Cardiac septum (tissue), 1 donor: ENCODE results near the gene CHADL. TPM values are rescaled to one million over a fixed set of nuclear protein-coding genes. Genes with fewer than 3 reads are reported as not detected.
"Not testable (repeated sequence)": the region's sequence is repeated elsewhere in the genome, so short reads cannot be mapped to it uniquely, and the experiment has no call there.

ENCODE experiments used
- DNase-seq: peaks from one replicate; pipeline ENCODE4 v3.0.0-alpha.2; 2020; ENCODE audit warnings: low spot score
- intact Hi-C: fragments of 100-400 bp; cut with DNase I; formaldehyde crosslinking; loops from one replicate; pipeline ENCODE4 v1.14.0; 2022
- microRNA-seq: library from miRNA; unstranded; fragments of <30 nt; microRNA quantifications from one replicate; pipeline ENCODE4 v1.2.0, GENCODE V29; 2020
- total RNA-seq: library from RNA; stranded (reverse); fragmentation: NEBNext Ultra II Directional; extraction: Animal tissue kit (Norgen Biotek cat#: 25700); gene quantifications from one replicate; pipeline ENCODE4 v1.2.1, GENCODE V29; 2021
- donor health status: DM: no; HTN: no; CAD: no.

The CHADL gene
- total RNA-seq, 1 donor from 2014 or later = 2.9 TPM

DNA sequence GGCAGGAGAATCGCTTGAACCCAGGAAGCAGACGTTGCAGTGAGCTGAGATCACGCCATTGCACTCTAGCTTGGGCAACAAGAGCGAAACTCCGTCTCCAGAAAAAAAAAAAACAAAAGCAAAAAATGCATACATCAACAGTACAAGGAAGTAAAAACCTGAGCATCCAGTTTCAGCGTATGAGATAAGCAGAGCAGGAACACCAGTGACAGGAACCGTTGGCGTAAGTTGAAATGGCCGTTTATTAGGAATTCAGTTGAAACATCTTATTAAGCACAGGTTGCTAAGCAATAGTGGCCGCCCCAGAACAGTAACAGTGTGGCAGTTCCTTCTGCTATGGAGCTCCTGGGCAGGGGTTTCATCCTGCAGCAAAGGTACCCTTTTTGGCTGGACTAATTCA lies 39.6 kb downstream of the CHADL start:
- DNase-seq = no peak
- intact Hi-C loops = no loop called here

DNA sequence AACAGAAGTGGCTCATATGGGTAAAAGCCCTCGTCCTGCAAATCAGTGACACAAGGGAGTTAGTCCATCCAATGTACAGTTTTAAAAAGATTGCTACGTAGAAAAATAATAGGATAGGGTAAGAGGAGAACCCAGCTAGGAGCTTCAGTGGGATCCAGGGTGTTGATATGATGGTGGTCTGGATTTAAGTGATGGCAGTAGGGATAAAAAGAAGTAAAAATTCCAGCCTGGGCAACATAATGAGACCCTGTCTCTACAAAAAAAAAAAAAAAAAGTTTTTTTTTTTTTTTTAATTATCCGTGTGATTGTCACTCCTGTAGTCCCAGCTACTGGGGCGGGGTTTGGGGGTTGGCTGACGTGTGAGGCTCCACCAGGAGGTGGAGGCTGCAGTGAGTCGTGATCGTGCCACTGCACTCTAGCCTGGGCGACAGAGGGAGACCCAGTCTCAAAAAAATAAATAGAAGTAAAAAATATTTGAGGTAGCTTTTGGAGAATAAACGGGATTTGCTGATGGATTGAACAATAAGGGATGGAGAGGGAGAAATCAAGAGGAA lies 42.6 kb downstream of the CHADL start:
- intact Hi-C loops = no loop called here

DNA sequence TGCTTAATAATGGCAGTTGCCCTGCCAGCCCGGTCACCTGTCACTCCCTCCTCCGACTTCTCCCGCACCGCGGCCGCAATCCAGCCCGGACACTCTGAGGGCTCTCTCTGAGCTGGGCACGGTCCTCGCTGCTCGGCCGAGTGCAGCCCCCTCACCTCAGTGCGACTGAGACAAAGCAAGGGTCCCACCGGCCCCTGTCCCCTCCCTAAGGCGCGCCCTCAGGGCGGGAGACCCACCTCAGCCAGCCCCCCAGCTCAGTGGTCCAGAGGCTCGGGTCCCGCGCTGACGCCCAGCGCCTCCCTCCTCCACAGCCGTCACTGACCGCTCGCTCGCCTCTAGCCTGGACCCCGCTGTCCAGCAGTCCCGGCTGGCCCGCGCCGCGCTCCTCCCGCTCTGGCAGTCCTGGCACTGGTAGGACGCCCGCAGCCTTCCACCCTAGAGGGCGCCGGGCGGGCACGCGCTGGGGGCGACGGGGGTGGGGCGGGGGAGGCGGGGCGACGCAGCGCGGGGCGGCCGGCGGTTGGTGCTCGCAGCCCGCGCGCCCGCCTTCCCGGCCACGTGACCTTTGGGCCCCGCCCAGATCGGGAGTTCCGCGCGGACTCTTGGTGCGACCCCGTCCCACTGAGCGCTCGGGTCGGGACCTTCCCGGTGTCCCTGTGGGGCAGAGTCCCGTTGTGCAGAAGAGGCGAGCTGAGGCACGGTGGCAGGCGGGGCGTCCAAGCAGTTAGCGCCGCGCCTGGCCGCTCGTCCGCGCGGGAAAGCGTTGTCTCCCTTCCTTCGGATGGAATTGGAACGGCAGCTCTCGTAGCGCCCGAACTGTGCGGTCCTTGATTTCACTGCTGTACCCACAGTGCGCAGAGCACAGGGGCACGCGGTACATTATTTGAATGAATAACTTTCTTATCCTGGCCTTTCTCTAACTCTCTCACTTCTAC lies 43.4 kb downstream of the CHADL start:
- intact Hi-C loops = no loop called here

More for the DNA sequence above, 42.6 kb downstream of the CHADL start:
- DNase-seq = no peak

DNA sequence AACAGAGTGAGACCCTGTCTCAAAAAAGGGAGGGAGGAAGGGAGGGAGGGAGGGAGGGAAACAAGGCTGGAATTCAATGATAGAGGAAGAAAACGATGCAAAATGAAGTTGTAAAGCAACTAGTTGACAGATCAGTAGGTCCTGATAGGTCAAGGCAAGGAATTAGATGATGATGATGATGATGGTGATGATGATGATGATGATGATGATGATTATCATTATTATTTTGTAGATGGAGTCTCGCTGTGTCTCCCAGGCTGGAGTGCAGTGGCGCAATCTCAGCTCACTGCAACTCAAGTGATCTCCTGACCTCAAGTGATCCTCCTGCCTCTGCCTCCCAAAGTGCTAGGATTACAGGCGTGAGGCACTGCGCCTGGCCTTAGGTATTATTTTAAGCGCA lies 46.9 kb downstream of the CHADL start:
- no peak for DNase-seq
- intact Hi-C loops = no loop called here

More for the DNA sequence above, 43.4 kb downstream of the CHADL start:
- peak; percentile 92 for DNase-seq

DNA sequence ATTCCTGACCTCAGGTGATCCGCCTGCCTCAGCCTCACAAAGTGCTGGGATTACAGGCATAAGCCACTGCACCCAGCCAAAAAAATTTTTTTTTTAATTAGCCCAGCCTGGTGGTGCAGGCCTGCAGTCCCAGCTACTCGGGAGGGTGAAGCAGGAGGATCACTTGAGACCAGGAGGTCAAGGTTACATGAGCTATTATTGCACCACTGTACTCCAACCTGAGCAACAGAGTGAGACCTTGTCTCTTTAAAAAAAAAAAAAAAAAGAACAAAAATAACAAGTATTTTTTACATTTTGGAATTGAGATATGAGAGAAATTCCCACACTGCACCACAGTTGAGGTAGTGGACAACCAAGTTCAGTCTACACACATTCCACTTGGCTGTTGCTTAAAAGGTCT lies 49.3 kb downstream of the CHADL start:
- DNase-seq = no peak
- intact Hi-C loops = no loop called here

DNA sequence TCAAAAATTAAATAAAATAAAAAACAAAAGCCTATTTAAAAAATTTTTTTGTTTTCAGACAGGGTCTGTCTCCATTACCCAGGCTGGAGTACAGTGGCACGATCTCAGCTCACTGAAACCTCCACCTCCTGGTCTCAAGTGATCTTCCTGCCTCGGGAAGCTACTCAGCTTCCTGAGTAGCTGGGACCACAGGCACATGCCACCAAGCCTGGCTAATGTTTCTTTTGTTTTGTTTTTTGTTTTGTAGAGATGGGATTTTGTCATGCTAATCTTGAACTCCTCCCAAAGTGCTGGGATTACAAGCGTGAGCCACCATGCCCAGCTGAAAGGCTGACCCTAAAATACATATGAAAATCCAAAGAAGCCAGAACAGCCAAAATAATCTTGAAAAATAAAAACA lies 56.1 kb downstream of the CHADL start:
- no peak for DNase-seq
- intact Hi-C loops = no loop called here

DNA sequence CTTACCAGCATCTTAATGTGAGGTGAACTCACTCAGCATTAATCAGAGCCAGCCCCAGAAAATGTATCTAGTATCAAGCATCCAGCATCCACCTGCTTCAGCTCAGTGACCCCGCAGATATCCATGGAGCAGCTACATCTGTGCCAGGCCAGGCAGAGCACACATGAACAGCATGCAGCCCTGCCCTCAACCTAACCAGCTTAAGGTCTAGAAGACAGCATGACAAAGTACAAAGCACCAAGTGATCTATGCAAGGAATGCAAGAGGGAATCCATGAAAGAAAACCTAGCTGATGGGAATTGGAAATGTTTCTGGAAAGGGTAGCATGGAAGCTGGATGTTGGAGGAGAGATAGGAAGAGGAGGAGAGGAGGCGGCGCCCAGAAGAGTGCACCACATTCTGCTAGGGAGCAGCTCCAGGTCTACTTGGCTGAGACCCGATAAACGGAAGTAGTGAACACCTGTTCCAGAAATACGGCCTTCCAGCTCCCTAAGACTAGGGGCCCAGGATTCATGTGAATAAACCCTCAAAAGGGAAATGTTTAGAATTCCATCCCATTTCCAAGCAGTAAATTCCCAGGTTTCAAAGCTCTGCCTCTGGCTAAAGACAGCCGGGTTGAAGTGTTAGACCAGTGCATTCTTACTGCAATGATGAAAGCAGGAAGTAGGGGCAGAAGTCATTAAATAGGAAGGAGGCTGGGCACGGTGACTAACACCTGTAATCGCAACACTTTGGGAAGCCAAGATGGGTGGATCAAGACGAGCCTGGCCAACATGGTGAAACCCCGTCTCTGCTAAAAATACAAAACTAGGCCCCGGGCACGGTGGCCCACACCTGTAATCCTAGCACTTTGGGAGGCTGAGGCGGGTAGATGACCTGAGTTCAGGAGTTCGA lies 59.1 kb downstream of the CHADL start:
- intact Hi-C loops = no loop called here
- no peak for DNase-seq

DNA sequence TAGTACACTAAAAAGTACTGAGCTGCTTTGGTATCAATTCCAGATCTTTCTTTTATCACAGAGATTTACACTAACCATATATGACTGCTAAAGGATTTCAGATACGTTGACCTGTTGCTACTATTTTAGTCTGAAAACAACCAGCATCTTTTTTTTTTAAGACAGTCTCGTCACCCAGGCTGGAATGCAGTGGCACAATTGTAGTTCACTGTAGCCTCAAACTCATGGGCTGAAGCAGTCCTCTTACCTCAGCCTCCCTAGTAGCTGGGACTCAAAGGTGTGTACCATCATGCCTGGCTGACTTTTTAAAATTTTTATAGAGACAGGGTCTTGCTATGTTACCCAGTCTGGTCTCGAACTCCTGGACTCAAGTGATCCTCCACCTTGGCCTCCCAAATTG lies 59.8 kb downstream of the CHADL start:
- intact Hi-C loops = no loop called here

DNA sequence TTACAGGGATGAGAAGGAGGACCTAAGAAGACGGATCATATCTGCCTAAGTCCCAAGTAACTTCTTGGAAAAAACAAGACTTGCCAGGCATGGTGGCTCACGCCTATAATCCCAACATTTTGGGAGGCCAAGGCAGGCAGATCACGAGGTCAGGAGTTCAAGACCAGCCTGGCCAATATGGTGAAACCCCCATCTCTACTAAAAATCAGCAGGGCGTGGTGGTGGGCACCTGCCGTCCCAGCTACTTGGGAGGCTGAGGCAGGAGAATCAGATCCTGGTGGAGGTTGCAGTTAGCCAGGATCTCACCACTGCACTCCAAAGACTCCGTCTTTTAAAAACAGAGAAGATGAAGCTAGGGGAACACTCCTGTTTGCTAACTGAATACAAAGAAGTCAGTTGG lies 60.4 kb downstream of the CHADL start:
- DNase-seq = not testable (repeated sequence)

More for the DNA sequence above, 59.8 kb downstream of the CHADL start:
- no peak for DNase-seq

More for the DNA sequence above, 60.4 kb downstream of the CHADL start:
- intact Hi-C loops = not testable (repeated sequence)

Small RNA genes within 50 kb of the gene (microRNA-seq; reads per million reads assigned to microRNA genes)
- not detected for gene MIR6889

Other genes with a start within 250 kb of the CHADL start
- 35.4 TPM for gene EP300, start 148.3 kb downstream of the CHADL start, total RNA-seq
- gene L3MBTL2, start 35.6 kb downstream of the CHADL start, total RNA-seq = 14.2 TPM
- 32.8 TPM for gene RANGAP1, start 45.3 kb upstream of the CHADL start, total RNA-seq
- gene ZC3H7B, start 60.6 kb upstream of the CHADL start, total RNA-seq = 37.2 TPM
- 14.0 TPM for gene TEF, start 141.0 kb upstream of the CHADL start, total RNA-seq
- 26.9 TPM for gene TOB2, start 205.9 kb upstream of the CHADL start, total RNA-seq
- 22.0 TPM for gene PHF5A, start 227.8 kb upstream of the CHADL start, total RNA-seq
- gene ACO2, start 228.2 kb upstream of the CHADL start, total RNA-seq = 662 TPM